Large intestine (tissue), 3 donors: Measurements from ENCODE around the gene FANCC. TPM values are rescaled to one million over a fixed set of nuclear protein-coding genes. Genes with fewer than 3 reads are reported as not detected.

ENCODE experiments used
- DNase-seq, 2 donors: peaks; one replicate each; pipeline versions ENCODE4 v3.0.0 to v3.0.0-alpha.2; 2013
- H3K27ac ChIP-seq: one replicate; pipeline ENCODE4 v1.5.1; 2013; ENCODE audit warnings: low read length
- H3K27me3 ChIP-seq: 2 replicates; pipeline ENCODE4 v1.6.1; 2013; ENCODE audit warnings: low read length; ENCODE audit not compliant: control insufficient read depth, insufficient read depth
- H3K36me3 ChIP-seq: 2 replicates; pipeline ENCODE4 v1.6.1; 2013; ENCODE audit warnings: low read length; ENCODE audit not compliant: control insufficient read depth, insufficient read depth
- H3K4me1 ChIP-seq: one replicate; pipeline ENCODE4 v1.6.1; 2013; ENCODE audit warnings: low read length; ENCODE audit not compliant: control insufficient read depth, insufficient read depth
- H3K4me3 ChIP-seq: one replicate; pipeline ENCODE4 v1.5.1; 2013; ENCODE audit warnings: low read length
- H3K9me3 ChIP-seq: one replicate; pipeline ENCODE4 v1.6.1; 2013; ENCODE audit warnings: mild to moderate bottlenecking, low read depth, low read length, moderate library complexity; ENCODE audit not compliant: control insufficient read depth
- WGBS: methylation state at CpG from one replicate; pipeline ENCODE4 v1.1.5; 2013; ENCODE audit warnings: low lambda C conversion rate; ENCODE audit not compliant: insufficient coverage; 5-methylcytosine and 5-hydroxymethylcytosine counted together
- polyA plus RNA-seq: library from polyadenylated mRNA; unstranded; fragments of 120-200 nt; gene quantifications from one replicate; pipeline ENCODE4 v1.2.1, GENCODE V29; 2013

FANCC gene
- polyA plus RNA-seq, 1 donor = 19.9 TPM

- no peak overlapping the region for H3K27ac ChIP-seq
- no peak overlapping the region for H3K4me3 ChIP-seq
- WGBS = no CpG with 5 or more reads among the region's 5 CpGs
These were observed 263.6 kb downstream of the FANCC start for GRCh38 chr9:95053611-95054570.

GRCh38 chr9:95049761-95050160 lies 267.7 kb downstream of the FANCC start:
- DNase-seq = no peak
- H3K27me3 ChIP-seq = no peaks in the 10 kb centered on the region
- H3K36me3 ChIP-seq = peaks cover 3% of the 10 kb centered on the region
- peak overlapping the region; percentile 76 for H3K27ac ChIP-seq
- no peaks in the 10 kb centered on the region for H3K9me3 ChIP-seq
- peaks cover 20% of the 10 kb centered on the region for H3K4me1 ChIP-seq
- peak overlapping the region; percentile 57 for H3K4me3 ChIP-seq
- no CpG with 5 or more reads among the region's 6 CpGs for WGBS

More at GRCh38 chr9:95053611-95054570, 263.6 kb downstream of the FANCC start:
- no peaks in the 10 kb centered on the region for H3K9me3 ChIP-seq
- no peaks in the 10 kb centered on the region for H3K27me3 ChIP-seq
- H3K36me3 ChIP-seq = peaks cover 3% of the 10 kb centered on the region
- no peak for DNase-seq
- H3K4me1 ChIP-seq = peaks cover 4% of the 10 kb centered on the region

Other genes starting within 250 kb of the FANCC start
- 25.3 TPM for gene PTCH1, start 199.3 kb upstream of the FANCC start, polyA plus RNA-seq